PC-3 (cell line): ENCODE results near the gene SLC1A3.

Experiments
- EZH2 ChIP-seq: fragments of 300-600 bp; sonication (generic); IDR thresholded peaks from one replicate; pipeline ENCODE4 v1.6.1; 2017; ENCODE audit warnings: antibody characterized with exemption, mild to moderate bottlenecking, low read length; ENCODE audit not compliant: unreplicated experiment
- EZH2phosphoT487 ChIP-seq: fragments of 300-600 bp; sonication (generic); IDR thresholded peaks from 2 replicates; pipeline ENCODE4 v1.6.1; 2018; ENCODE audit warnings: mild to moderate bottlenecking, antibody characterized with exemption, low read length, borderline replicate concordance
- TF ChIP-seq, protein P1 (sequence below): fragments of 300-600 bp; sonication (generic); conservative IDR thresholded peaks from 2 replicates; pipeline ENCODE4 v1.5.1; 2017; ENCODE audit warnings: antibody characterized with exemption, low read depth, mild to moderate bottlenecking, low read length

DNA sequence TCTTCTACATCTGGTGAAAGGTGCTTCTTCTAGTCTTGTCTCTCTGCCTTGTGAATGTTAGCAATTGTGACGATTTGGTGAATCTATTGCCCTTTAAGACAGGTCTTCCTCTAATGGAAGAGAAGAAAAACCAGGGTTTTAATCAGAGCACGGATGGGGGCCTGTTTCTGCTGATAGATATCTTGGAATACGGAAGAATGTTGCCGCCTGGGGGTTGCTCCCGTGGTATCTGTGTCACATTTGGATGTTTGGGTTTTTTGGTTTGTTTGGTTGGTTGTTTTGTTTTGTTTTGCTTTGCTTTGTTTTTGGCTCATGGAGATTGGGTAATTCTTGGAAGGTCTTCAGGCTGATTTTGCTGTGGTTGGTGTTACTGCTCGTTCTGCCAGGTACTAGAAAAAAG is 9.7 kb upstream of the SLC1A3 start:
- TF ChIP-seq EZH2phosphoT487 (no peak), EZH2 (no peak)
- TF ChIP-seq, protein P1, sequence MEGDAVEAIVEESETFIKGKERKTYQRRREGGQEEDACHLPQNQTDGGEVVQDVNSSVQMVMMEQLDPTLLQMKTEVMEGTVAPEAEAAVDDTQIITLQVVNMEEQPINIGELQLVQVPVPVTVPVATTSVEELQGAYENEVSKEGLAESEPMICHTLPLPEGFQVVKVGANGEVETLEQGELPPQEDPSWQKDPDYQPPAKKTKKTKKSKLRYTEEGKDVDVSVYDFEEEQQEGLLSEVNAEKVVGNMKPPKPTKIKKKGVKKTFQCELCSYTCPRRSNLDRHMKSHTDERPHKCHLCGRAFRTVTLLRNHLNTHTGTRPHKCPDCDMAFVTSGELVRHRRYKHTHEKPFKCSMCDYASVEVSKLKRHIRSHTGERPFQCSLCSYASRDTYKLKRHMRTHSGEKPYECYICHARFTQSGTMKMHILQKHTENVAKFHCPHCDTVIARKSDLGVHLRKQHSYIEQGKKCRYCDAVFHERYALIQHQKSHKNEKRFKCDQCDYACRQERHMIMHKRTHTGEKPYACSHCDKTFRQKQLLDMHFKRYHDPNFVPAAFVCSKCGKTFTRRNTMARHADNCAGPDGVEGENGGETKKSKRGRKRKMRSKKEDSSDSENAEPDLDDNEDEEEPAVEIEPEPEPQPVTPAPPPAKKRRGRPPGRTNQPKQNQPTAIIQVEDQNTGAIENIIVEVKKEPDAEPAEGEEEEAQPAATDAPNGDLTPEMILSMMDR = no peak
